HG03469 (cell line): ENCODE data around the gene BRSK2.

Experiments used
- ATAC-seq: cut with Tn5 transposase; IDR thresholded peaks from one replicate; pipeline ENCODE4 v1.9.1; 2021; ENCODE audit warnings: mild to moderate bottlenecking, moderate library complexity, moderate number of reproducible peaks; ENCODE audit not compliant: unreplicated experiment

Gene BRSK2

DNA sequence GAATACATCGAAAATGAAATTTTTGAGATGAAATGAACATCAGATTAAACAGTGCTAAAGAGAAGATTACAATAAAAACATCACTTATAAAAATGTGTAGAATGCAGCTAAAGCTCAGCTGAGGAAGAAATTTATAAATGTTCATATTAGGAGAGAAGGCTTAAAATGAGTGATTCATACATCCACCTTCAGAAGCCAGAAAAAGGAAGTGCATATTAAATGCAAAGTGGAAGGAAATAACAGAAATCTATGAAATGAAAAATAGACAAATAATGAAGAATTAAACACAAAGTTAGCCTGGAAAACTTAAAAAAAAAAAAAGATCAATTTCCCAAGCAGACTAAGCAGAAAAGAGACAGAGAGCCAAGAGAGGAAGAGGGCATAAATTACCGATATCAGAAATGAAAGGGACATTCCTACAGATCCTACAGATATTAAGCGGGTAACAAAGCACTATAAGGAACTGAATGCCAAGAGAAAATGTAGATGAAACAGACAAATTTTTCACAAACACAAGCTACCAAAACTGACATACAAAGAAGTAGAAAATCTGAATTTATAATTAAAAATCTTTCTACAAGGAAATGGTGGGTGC, 104.0 kb downstream of the BRSK2 start:
- no peak for ATAC-seq

DNA sequence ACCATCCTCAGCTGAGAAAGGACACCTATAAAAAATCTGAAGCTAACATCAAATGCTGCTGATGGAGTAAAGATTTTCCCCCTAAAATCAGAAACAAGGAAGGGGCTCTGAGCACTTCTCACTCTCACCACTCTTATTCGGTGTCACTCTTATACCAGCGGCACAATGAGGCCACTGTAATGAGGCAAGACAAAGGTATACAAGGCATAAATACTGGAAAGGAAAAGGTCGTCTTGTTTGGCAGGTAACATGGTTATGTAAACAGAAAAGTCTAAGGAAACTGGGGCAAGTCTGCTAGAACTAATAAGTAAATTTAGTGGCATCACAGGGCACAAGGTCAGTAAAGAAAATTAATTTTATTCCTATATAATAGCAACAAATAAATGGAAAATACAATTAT, 104.9 kb downstream of the BRSK2 start:
- no peak for ATAC-seq

DNA sequence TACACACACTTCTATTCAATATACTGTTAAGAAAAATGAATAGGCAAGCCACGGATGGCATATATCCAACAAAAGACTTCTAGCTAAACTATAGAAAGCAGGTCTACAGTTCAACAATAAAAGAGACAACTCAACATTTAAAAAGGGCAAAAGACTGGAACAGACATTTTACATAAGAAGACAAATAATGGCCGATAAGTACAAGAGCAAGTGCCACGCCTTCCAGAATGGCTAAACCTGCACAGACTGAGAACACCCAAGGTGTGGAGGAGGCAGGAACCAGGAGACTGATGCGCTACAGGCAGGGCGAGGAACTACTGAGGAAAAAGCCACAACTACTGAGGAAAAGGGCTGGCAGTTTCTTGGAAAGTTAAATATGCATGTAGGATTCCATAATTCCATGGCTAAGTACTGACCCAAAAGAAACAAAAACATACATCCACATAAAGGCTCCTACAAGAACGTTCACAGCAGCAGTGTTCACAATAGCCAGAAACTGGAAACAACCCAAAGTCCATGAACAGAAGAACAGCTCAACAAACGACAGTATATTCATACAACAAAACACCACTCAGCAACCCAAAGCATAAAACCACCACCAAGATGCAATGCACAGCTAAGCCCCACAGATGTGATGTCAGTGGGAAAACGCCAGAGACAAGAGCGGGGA, 106.5 kb downstream of the BRSK2 start:
- ATAC-seq: no peak

DNA sequence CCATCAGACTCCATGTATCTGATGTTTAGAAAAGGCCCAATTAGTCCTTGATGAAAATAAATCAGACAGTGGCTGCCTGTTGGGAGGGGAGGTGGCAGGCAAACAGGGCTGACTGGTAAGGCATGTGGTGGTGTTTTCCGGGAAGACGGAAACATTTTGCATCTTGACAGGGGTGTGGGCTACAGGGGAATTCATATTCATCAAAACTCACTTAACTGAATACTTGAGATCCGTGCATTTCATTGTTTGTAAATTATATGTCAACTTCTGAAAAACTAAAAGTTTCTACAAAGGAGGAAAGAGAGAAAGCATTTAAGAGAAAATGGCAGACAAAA, 107.0 kb downstream of the BRSK2 start:
- ATAC-seq: no peak

DNA sequence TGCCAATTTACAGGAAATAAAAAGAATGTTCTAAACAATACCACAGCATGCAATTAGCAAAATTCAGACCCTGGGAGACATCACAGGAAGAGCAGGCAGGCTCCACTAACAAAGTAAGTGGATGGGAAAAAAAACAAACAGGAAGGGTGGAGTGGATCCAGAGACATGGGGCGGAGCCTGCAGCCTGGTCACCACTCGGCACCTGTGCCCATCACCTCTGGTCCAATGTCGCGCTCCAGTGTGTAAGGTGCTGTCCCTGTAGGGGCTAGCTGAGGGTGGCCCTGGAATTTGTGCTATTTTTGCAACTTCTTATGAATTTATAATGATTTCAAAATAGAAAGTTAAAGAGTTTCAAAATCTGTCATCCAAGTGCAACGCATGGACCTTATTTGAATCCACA, 107.9 kb downstream of the BRSK2 start:
- ATAC-seq: no peak

DNA sequence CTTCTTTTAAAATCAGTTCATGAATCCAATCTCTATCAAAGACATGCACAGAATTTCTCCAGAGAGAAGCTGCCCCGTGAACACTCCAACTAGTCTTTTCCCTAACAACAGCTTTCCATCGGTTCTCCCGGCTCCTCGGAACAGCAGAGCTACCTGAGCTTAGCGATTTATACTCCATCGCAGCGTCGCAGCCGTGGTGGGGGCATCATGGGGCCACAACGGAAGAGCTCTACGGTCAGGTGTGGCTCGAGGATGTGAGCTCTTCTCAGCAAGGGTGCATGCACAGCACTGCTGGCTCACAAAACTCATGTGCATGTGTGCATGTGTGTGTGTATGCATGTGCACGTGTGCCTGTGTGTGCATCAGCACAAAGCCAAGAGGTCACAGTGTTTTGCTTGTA, 108.5 kb downstream of the BRSK2 start:
- no peak for ATAC-seq

DNA sequence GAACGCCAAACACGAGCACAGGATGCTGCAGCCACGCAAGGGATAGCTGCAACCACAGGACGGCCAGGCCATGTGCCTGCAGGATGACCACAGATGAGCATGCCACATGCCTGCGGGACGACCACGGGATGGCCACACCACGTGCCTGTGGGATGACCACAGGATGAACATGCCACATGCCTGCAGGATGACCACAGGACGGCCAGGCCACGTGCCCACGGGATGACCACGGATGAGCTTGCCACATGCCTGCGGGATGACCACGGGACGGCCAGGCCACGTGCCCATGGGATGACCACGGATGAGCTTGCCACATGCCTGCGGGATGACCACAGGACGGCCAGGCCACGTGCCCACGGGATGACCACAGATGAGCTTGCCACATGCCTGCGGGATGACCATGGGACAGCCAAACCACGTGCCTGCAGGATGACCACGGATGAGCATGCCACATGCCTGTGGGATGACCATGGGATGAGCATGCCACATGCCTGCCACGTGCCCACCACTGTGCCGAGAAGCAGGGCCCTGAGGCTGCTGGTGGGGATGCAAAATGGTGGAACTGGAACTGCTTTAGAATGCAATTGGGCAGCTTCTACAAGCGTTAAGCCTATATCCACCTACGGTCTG, 109.6 kb downstream of the BRSK2 start:
- no peak for ATAC-seq

DNA sequence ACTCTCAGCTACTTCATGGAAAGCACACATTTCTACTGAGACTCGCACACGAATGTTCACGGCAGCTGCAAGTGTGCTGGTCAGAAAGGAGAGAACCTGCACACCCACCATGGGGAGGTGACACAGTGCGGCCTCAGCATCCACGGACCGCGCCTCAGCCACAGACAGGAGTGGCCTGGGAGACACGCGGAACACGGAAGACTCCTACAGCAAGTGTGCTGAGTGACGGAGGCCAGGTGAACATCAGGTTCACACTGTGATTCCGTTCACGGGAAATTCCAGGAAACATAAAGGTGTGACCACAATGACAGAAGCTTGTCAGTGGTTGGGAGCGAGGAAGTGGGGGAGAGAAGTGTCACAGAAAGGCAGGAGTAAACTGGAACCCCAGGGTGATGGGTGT, 110.2 kb downstream of the BRSK2 start:
- no peak for ATAC-seq

DNA sequence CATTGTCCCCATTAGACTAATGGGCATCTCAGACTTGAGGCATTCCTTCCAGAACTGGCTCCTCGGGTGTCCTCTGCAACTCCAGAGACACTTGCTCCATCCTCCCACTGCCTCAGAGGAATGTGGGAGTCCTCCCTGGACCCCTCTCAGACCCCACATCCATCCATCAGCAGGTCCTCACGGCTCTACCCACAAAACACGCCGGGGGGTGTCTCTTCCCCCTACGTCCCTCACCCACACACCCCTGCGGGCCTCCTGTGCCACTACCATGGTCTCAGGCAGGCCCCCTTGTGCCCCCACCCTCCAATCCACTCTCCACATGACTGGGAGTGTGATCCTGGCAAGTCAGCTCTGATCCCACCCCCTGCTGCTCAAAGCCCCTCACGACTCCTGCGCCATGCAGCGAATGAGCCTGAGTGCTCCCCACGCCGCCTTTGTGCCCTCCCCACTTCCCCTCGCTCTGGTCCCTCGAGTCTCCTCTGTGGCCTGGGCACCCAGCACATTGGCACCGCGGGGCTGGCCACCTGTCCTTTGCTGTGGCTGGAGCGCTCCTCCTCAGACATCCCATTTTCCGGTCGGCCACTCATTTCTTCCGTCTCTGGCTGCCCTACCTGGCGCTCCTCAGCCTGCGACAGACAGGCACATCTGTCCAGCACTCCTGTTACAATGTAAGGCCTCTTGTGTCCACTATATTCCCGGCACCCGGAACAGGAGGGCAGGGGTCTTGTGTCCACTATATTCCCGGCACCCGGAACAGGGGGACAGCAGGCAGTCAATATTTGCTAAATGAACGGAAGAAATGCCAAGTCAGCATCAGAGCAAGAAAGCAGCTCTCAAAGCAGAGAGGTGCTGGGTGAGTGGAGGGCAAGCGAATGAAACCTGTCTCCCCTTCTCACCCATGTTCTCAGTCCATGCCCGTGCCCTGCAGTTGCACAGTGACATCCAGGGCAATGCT, 111.0 kb downstream of the BRSK2 start:
- no peak for ATAC-seq

DNA sequence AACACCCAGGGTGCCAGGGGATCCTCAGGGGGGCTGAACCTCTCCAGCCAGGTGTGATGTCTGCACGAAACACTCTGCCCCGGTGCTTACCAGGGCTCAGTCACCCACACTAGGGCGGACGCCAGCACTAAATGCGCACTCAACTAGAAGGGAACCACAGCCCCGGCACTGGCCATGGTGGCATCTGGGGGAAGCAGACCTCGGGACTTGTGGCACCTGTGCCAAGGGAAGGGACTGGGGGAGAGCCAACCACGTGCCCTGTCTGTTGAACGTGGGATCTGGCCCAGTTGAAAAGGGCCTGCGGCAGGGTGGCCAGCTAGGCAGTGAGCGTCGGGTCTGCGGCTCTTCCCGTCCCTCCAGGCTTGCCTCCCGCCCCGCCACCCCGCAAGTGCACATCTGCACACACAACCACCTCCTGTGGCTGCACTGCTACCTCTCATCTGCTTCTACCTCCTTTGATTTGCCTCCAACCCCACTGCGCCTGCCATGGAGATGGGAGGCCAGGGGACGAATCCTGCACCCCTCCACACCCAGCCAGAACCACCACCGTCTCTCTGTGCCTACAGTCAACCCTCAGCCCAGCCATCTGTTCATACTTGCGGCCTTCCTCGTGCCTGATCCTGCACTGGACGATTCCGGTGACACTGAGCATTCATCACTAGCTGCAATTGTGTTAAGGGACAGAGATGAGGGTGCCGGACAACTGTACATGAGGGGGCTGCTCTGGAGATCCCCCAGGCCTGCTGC, 111.9 kb downstream of the BRSK2 start:
- no peak for ATAC-seq

DNA sequence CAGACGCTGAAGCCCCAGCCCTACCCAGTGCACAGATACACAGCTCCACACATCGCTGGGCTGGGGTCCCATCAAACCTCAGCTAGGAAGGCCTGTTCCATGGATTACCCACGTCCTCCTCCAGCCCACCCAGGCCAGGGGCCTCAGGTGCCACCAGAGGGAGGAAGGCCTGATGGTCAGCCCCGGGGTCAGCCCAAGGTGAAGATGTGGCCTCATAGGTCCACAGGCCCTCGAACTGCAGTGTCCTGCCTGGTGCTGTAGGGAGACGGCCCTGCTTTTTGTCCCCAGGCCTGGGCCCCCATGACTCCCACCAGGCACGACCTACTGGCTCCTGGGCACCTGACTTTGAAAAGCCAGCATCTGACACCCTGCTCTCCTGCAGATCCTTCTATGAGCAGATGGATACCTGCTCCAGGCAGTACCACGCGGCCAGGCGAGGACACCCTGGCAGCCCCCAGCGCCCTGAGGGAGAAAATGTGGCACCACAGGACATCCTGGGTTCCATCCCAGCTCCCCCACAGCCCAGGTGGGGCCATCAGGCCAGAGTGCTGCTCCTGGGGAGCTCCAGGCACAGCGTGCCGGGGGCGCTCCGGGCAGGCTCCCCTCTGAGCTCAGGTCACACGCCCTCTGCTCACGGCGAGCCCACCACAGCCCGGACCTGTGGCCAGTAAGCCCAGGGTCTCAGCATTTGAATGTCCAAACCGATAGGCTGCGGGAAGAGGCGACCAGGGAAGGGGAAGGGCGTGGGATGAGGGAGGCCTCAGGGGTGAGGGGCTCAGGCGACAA, 112.6 kb downstream of the BRSK2 start:
- ATAC-seq: no peak

DNA sequence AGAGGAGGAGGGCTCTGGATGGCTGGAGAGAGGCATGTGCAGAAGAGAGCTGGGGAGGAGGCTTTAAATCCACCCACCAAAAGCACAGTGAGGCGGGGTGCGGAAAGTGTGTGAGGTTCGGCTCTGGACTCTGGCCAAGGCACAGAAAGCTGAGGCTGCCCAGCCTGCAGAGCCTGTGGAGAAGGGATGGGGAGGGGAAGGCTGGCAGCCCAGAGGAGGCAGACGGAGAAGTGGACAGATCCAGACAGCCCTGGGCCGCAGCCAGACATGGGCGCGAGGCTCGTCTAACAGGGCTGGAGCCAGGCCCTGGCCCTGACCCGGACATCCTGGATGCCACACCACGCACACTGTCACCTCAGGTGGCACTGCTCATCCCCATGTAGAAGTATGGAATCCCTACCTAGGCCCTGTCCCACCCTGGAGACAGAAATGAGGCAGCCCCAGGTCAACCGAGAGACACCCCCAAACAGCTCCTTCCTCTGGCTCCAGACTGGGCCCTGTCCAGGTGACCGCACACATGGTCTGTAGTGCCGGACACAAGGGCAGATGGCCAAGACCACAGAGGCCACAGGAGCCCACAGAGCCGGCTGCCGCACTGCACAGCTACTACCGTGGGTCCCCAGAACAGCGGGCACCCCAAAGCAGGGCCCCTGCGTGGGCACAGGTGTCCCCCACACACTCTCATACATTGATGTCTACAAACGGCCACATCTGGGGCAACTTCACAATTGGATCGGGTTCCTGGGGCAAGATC, 113.4 kb downstream of the BRSK2 start:
- no peak for ATAC-seq

DNA sequence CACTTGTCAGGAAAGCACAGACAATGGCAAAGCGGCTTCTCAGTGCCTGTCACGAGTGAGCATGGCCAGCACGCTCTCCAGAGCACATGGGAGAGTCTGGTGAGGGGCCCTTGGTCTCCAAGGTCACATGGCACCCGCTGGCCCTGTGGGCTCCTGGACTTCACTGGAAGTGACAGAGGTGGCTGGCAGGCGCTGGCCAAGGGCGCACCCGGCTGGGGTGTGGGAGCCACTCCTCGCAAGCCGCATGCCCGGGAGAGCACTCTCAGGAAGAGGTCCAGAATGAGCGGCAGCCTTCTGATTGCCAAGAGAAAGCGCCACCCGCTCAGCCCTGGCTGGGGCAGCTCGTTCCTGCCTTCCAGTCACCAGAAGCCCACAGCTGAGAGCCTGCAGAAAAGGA, 114.0 kb downstream of the BRSK2 start:
- ATAC-seq: no peak

DNA sequence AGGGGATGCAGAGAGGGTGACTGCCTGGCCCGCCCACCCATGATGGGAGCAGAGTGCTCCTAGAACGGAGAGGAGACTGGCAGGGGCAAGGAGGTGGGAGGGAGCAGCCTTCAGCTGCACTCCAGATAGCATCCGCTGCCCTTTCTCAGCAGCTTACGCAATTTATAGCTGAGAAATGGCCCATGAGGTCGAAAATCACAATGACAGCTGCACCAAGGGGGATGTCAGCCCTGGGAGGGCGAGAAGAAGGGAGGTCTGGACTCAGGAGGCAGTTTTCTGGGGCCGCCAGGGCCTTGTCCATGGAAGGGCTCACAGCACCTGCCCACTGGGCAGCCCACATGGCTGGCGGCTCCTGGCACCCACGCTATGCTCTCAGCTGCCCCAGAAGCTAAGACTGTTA, 114.4 kb downstream of the BRSK2 start:
- no peak for ATAC-seq

DNA sequence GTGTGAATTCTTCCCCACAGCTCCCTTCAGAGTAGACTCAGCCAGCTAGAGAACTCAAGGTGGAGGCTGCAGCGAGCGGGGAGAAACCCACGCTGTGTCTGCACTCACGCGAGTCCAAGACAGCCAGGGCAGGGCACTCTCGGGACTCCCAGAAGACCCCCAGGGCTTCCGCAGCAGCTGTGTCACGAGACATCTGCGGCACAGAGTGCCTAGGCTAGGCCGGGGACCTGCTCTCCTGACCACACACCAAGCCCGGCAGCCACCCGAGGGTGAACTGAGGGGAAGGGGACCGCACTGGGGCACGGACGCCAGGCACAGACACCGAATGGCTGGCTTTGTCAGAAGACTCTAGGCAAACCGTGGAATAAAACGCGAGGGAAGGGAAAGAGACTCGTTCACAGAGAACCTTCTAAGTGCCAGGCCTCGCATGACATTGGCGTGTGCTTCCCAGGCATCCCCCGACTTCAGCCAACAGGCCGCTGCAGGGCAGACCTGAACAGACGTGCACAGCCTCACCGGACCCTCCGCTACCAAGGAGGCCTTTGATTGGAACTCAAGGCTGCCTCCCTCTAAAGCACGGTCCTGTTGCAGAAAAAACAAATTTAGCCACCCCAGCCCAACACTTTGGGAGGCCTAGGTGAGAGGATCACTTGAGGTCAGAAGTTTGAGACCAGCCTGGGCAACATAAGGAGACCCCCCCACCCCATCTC, 115.0 kb downstream of the BRSK2 start:
- no peak for ATAC-seq

DNA sequence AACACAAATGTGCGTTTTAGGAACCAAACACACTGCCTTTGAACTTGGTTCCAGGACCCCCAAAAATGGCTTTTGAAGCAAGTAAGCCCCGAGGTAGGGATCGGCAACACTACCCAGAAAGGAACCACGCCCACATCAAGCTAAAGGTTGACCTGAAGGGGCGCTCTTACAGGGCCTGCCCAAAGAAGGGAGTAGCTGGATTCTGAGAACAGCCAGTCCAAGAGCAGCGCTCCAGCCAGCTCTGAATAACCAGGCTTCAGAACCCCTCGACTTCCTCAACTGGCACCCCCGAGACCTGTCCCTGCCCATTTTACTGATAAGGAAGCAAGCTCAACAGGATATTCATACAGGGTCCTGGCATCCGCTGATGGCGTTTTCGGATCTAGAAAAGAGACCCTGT, 115.7 kb downstream of the BRSK2 start:
- no peak for ATAC-seq

DNA sequence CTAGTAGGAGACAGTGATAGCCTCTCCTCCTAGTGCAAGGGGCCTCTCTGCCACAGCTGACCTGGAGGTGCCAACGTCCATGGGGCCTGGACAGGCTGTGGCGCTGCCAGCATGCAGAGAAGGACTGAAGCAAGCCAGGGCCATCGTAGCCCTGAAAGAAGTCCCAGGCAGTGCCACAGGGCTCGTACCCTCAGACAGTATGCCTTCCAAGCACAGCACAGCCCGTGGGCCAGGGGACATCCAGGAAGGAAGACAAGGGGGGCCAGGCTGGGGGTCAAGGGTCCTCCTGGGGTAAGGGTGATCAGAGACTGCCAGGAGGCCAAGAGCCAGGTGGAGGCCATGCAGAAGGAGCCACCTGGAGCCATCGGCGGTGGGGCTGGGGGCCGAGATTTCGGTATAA, 117.2 kb downstream of the BRSK2 start:
- no peak for ATAC-seq

DNA sequence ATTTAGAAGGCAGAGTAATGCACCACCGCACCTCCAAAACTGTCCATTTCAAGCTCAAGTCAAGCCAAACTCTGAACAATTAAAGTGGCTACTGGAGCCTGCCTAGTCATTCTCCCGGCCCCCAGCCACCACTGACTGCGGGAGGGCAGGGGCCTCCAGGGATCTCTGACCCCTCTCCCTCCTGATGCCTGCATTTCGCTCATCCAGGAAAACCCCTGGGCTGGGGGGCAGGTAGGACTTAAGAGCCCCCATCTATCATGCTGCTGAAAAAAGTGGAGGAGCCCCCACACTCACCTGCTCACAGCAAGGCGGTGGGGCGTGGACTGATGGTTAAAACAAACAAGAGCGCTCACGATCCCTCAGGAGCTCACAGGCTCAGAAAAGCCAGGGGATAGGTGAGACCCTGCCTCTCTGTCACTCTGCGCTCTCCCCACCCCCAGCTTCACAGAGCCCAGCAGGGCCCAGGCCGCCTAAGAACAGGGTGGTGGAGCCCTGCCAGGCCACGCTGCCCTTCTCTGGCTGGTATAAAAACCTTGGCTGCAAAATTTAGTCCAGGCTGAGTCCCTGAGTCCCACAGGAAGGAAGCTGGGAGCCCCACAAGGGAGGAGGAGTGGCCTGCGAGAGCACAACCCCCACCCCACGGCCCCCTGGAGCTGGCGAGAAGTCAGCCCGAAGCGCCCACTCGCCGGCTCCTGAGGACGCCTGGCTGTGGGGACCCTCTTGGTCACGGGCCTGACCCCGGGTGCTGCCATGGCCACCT, 117.8 kb downstream of the BRSK2 start:
- no peak for ATAC-seq
